Bronchus fibroblast of lung (primary cell): ENCODE measurements around the gene GCDH. TPM values are rescaled to one million over a fixed set of nuclear protein-coding genes. Genes with fewer than 3 reads are reported as not detected.

Experiments
- total RNA-seq: library from RNA; depleted of rRNA; stranded (reverse); fragments of >200 nt; gene quantifications from 2 replicates; pipeline ENCODE4 v1.2.3, GENCODE V29; 2015

GCDH gene
- total RNA-seq = 49.1 and 51.1 TPM in 2 replicates

DNA sequence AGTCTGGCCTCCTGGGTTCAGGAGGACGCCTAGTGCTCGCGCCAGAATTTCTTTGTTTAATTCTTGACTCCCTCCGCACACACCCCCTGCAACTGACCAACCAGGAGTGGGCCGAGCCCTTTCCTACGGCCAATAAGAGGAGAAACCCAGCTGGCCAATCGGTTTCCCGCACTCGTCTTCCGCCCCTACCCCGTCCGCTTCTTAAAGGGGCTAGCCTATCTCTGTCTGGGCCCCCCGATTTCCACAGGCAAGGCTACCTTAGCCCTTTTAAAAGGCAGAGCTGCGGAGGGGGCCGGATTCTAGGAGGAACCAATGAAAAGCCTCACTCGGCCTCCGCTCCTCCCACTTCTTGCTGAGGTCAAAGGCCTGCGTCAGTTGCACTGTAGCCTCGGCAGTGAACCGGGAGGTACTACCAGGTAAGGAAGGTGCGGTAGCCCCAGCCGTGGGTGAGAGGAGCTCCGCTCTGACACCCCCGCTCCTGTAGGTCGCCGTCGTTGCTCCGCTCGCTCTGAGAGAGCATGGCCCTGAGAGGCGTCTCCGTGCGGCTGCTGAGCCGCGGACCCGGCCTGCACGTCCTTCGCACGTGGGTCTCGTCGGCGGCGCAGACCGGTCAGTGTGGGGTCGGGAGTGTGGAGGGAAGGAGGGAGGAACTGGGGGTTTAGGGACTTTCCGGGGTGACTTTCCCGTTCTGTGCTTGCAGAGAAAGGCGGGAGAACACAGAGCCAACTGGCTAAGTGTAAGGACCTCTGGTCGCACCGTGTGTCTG is at the start of gene GCDH:
TSS of gene GCDH (plus strand) at position 374 of the 766 bp plus-strand sequence. CDS start at position 519, 145 bp downstream.

DNA sequence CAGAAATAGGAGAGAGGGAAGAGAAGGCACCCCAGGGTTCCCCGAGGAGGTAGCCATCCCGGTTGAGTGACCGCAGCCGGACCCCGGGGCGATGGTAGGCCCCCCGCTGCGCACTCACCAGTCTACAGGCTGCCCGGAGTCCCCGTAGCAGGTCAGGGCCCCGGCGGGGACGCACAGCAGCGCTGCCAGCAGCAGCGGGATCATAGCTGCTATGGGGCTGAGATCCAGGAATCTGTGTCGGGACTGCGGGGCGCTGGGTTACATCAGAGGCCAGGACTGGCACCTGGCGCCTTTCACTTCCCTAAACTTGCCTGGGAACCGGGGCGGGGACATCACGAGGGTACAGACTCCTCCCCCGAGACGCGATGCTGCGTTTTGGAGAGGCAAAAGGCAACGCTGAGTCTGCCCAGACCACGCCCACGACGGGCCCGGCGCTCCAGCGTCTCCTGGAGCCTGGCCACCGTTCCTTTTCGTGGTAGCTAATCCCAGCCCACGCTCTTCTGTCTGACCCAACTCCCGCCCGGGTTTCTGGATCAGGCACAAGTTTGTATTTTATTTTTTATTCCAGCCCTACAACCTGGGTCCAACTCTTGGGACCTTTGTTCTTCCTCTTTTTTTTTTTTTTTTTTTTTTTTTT is 9.7 kb upstream of the GCDH start, which contains the start of gene DNASE2:
TSS of gene DNASE2 (minus strand) at position 278 of the 637 bp plus-strand sequence. CDS start at position 204, 74 bp downstream.

DNA sequence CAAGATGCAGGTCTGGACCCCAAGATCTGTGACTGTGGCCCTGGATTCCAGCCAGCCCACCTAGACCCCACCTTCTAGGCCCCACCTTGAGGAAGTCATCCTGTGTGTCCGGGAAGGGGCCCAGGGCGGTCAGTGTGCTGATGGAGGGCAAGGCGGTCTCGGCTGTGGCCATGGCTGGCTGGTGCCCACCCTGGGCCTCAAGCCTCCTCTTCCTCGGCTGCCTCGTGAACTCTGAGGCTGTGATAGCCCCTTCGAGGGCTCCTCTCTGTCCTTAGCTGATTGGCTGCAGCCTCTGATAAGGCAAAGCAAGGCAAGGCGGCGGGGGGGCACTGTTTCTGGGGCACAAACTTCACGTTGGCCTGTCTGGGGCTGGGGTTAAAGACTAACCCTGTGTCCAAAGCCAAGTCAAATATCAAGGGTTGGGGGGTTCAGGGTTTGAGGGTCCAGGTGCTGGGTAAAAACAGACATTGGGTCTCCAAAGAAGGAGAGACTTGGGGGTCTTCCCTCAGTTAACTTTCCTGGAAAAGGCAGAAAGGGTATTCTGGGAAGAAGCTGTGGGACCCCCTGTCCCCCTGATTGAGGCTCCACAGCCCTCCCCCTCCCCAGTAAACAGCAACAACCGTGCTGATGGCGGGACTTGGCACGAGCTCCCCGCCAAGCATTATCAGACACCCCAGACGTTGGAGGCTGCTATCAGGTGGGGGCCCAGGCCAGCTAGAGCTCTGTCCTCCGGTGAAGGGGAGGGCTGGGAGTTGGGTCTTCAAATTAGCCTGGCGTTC is 3.8 kb upstream of the GCDH start, which contains the start of gene KLF1:
TSS of gene KLF1 (minus strand) at position 233 of the 779 bp plus-strand sequence. CDS start at position 172, 61 bp downstream.

DNA sequence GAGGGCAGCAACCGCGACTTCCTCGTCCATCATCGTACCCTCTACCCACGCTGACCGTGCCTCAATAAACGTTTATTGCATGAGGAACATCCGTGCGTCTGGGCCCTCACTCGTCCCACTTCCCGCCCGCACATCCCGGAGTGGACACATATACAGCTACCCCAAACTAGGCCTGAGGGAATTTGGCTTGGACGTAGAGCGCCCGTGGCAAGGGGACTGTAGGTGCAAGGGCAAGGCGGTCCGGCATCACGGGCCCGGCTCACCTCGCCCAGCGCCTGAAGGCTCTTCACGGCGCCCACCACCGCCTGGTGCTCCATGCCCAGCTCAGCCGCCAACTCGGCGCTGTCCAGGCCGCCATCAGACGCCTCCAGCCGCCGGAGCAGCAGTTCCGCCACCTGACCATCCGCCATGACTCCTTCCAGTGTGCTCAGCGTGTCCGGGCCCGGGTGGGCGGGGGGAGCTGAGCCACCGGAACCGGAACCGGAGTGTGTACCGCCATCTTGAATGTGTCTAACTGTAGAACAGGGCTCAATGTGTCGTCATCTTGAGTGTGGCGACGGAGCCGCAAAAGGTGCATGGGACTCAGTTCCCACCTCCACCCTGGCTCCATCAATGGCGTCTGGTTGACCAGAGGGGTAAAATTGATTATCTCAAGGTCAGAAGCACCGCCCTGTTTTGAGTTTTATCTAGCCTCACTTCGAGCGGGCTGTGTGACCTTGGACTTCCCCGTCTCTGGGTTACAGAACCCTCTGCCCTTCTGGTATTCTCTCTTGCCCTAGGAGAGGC is 42.5 kb downstream of the GCDH start, which contains the start of gene FARSA:
TSS of gene FARSA (minus strand) at position 425 of the 786 bp plus-strand sequence. CDS start at position 410, 15 bp downstream.

DNA sequence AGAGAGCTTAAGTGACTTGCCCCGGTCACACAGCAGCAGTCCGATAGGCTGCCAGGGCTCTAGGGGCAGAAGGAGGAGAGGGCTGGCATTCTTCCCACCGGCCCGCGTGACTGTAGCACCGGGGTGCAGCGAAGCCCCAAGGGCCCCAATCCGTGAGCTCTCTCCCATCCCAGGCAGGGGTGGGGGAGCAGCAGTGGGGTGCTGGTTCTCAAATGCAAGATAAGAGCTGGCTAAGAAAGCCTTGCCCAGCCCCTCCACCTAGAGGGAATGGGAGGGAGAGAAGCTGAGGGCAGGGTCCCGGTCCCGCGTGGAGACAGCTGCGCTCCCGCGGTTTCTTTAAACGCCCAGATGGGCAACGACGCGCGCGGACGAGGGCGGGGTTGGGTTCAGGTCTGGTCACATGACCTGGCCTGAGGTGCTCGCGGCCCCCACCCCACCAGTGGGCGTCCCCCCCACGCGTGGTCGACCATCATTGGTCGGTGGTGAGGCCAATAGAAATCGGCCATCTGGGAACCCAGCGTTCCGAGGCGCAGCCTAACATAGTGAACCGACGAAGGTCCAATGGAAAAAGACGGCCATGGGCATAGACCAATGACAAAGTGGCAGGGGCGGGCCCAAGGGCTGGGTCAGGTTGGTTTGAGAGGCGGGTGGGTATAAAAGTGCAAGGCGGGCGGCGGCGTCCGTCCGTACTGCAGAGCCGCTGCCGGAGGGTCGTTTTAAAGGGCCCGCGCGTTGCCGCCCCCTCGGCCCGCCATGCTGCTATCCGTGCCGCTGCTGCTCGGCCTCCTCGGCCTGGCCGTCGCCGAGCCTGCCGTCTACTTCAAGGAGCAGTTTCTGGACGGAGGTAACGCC is 47.2 kb downstream of the GCDH start, which contains the start of gene CALR:
TSS of gene CALR (plus strand) at position 683 of the 852 bp plus-strand sequence. CDS start at position 754, 71 bp downstream.

DNA sequence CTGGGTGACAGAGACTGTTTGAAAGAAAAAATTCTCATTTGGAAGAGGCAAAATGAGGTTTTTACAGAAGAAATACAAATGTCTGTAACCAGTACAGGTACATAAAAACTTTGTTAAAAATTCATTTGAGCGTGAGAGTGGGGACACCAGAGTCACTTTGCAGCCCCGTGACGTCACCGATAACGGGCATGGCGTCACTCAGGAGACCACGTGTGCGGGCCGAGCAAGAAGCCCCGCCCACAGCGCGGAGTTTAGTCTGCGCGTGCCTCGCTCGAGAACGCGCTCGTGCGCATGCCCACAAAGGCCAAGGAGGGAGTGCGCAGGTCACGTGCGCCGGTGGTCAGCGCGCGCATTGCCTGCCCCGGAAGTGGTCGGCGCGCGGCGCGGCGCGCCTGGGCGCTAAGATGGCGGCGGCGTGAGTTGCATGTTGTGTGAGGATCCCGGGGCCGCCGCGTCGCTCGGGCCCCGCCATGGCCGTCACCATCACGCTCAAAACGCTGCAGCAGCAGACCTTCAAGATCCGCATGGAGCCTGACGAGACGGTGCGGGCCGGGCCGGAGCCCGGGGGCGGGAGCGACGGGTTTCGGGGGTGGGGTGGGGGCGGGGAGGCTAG is 54.6 kb downstream of the GCDH start, which contains the start of gene RAD23A:
TSS of gene RAD23A (plus strand) at position 384 of the 613 bp plus-strand sequence. CDS start at position 471, 87 bp downstream.

Other genes starting within 250 kb of the GCDH start
- 38.1 and 48.3 TPM in 2 replicates for gene MAN2B1, start 224.4 kb upstream of the GCDH start, total RNA-seq
- 11.9 and 12.5 TPM in 2 replicates for gene WDR83, start 224.4 kb upstream of the GCDH start, total RNA-seq
- 86.8 and 95.9 TPM in 2 replicates for gene DHPS, start 209.3 kb upstream of the GCDH start, total RNA-seq
- not detected in 2 replicates for gene GNG14, start 203.2 kb upstream of the GCDH start, total RNA-seq
- 15.1 and 16.1 TPM in 2 replicates for gene FBXW9, start 194.5 kb upstream of the GCDH start, total RNA-seq
- gene TNPO2, start 167.2 kb upstream of the GCDH start, total RNA-seq = 19.3 and 22.4 TPM in 2 replicates
- 361 and 399 TPM in 2 replicates for gene TRIR, start 156.5 kb upstream of the GCDH start, total RNA-seq
- 122 and 149 TPM in 2 replicates for gene GET3, start 153.7 kb upstream of the GCDH start, total RNA-seq
- gene BEST2, start 139.4 kb upstream of the GCDH start, total RNA-seq = not detected in 2 replicates
- 7.0 and 10.9 TPM in 2 replicates for gene HOOK2, start 115.6 kb upstream of the GCDH start, total RNA-seq
- gene JUNB, start 99.7 kb upstream of the GCDH start, total RNA-seq = 96.3 and 105 TPM in 2 replicates
- gene PRDX2, start 89.4 kb upstream of the GCDH start, total RNA-seq = 409 and 461 TPM in 2 replicates
- gene THSD8, start 89.1 kb upstream of the GCDH start, total RNA-seq = not detected in 2 replicates
- gene RNASEH2A, start 84.6 kb upstream of the GCDH start, total RNA-seq = 57.0 and 62.4 TPM in 2 replicates
- not detected in 2 replicates for gene RTBDN, start 56.6 kb upstream of the GCDH start, total RNA-seq
- gene MAST1, start 52.6 kb upstream of the GCDH start, total RNA-seq = 0.17 and 0.89 TPM in 2 replicates
- 21.3 and 28.6 TPM in 2 replicates for gene DNASE2, start 9.7 kb upstream of the GCDH start, total RNA-seq
- 0.17 TPM in 1 of 2 replicates, not detected in the other for gene KLF1, start 4.0 kb upstream of the GCDH start, total RNA-seq
- 0.74 and 0.84 TPM in 2 replicates for gene SYCE2, start 28.1 kb downstream of the GCDH start, total RNA-seq
- gene FARSA, start 42.6 kb downstream of the GCDH start, total RNA-seq = 72.5 and 72.7 TPM in 2 replicates
- 1,083 and 1,086 TPM in 2 replicates for gene CALR, start 47.4 kb downstream of the GCDH start, total RNA-seq
- gene RAD23A, start 54.7 kb downstream of the GCDH start, total RNA-seq = 138 and 145 TPM in 2 replicates
- gene GADD45GIP1, start 66.1 kb downstream of the GCDH start, total RNA-seq = 63.0 and 81.9 TPM in 2 replicates
- not detected in 2 replicates for gene DAND5, start 78.4 kb downstream of the GCDH start, total RNA-seq
- 41.0 and 42.9 TPM in 2 replicates for gene NFIX, start 104.3 kb downstream of the GCDH start, total RNA-seq
- 3.2 and 3.3 TPM in 2 replicates for gene LYL1, start 211.7 kb downstream of the GCDH start, total RNA-seq
- gene TRMT1, start 225.6 kb downstream of the GCDH start, total RNA-seq = 33.6 and 37.0 TPM in 2 replicates
- 73.7 and 79.7 TPM in 2 replicates for gene NACC1, start 227.1 kb downstream of the GCDH start, total RNA-seq